Nucleus accumbens (tissue), 56 donors: ENCODE data around the gene KIF3A.
"Not testable (repeated sequence)": the region's sequence is repeated elsewhere in the genome, so short reads cannot be mapped to it uniquely, and the experiment has no call there.

Experiments used
- DNase-seq, 56 donors: peaks; one replicate each; lab custom pipeline; 2025; lab: John Stamatoyannopoulos, UW

Gene KIF3A

DNA sequence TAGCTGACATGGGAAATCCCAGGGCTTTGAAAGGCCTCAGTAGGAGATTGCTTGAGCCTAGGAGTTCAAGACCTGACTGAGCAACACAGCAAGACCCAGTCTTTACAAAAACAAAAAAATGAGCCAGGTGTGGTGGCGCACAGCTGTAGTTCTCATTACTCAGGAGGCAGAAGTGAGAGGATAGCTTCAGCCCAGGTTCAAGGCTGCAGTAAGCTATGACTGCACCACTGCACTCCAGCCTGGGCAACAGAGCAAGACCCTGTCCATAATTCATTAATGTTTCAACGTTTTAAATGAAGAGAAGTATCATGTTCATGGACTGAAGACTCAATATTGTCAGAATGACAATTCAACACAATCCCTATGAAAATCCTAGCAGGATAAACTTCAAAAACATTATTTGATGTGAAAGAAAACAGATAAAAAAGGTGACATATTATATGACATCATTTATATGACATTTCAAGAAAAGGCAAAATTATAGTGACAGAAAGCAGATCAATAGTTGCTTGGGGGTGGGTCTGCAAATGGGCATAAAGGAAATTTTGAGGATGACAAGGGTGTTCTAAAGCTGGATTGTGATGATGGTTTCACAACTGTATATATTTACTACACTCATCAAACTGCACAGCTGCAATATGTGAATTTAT is 3.7 kb downstream of the KIF3A start:
- DNase-seq: no peak

DNA sequence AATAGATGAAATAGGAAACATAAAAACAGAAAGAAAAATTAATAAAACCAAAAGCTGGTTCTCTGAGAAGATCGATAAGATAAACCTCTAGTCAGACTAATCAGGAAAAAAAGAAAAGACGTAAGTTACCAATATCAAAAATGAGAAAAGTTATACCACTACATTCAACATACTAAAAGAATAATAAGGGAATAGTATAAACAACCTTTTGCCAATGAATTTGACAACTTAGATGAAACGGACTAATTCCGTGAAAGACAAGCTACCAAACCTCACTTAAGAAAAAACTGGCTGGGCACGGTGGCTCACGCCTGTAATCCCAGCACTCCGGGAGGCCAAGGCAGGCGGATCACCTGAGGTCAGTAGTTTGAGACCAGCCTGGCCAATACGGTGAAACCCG is 7.5 kb downstream of the KIF3A start:
- DNase-seq: no peak

DNA sequence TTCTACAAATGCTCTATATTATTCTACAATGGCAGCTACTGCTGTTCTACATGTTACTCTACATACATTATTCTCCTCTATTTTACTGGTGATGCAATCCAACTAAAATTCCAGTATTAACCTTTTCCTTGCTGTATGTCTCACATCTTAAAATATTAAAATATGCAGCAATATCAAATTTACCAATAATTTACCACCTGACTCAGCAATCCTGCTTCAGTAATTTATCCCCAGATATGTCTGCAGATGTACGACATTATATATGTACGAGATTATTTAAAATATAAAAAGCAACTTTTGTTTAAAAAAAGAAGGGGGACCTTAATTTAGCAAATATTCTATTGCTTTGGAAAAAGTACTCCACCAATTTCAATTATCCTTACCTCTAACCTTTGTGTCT is 11.6 kb downstream of the KIF3A start:
- DNase-seq: no peak

DNA sequence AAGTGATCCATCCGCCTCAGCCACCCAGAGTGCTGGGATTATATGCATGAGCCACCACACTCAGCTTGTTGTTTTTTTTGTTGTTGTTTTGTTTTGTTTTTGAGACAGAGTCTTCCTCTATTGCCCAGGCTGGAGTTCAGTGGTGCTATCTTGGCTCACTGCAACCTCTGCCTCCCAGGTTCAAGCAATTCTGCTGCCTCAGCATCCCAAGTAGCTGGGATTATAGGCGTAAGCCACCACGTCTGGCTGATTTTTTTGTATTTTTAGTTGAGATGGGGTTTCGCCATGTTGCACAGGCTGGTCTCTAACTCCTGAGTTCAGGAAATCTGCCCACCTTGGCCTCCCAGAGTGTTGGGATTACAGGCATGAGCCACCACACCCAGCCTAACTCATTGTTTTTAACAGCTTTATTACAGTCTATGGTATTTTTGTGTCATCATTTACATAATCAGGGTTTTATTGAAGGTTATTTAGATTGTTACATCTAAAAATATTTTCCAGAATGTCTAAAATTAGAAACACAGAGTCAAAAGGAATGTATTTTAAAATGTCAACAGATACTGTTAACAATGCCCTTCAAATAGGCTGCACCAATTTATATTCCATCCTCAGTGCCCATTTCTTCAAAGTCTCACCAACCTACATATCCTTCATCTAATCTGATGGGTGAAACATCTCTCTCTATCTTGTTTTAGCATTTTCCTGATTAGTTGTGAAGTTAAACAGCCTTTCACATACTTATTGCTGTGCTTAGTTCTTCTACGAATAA is 18.6 kb downstream of the KIF3A start:
- no peak for DNase-seq

DNA sequence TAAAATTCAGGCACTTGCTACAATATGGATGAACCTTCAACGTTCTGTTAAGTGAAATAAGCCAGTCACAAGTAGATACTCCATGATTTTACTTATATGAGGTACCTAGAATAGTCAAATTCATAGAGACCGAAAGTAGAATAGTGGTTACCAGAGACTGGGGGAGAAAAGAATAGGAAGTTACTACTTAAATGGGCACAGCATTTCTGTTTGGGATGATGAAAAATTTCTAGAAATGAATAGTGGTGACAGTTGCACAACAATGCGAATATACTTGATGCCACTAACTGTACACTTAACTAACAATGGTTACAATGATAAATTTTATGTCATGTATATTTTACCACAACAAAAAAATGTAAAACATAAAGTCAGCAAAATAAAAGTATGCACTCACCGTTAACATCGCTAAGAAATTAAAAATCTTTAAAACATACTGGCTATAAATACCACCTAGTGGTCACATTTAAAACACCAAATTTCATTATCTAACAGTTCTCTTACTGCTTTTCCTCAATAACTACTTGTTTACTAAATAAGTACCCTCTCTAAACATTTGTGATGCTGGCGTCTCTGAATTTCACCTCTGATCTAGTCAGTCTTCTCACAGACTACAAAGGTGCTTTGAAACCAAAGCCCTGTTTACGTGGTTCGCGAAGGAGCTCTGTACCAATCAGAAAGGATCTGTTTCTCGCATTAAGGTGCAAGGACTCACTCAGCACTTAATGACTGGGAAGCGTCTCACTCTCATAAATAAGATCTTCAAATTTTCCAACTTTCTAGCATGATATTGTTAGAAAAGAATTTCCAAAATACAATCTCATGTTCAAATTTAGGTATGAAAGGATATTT is 22.7 kb downstream of the KIF3A start:
- no peak for DNase-seq

DNA sequence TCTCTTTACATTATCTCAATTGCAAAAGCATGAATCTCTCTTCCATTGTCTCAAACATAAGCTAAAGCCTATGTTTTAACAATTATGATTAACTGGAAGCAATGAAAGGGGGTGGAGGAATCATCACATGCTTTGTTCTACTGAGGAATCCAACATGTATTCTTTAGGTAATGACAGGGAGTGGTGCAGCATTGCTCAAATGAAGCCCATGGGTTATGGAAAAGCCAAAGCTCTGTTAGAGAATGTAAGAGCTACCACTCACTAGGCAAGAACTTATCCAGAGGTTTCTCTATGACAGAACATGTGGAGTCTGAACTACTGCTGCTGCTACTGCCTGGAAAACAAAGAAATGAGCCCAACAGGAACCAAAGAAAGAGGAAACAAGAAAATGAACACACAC is 28.7 kb downstream of the KIF3A start:
- DNase-seq: no peak

DNA sequence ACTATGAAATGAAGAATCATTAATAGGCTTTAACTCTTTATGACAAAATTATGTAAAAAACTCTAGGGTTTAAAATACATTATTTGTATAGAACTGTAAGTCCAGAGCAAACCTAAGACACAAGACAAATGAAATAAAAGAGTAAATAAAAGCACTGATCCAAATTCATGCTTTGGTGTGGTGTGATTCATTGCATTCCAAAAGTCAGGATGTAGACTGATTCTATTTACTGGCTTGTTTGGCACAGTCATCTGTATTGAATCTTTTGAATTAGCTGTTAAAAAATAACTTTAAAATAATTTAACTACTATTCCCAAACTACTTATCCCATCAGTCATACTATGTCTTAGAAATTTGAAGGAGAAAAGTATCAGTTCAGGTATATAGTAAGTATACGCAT is 32.5 kb downstream of the KIF3A start:
- DNase-seq: no peak

DNA sequence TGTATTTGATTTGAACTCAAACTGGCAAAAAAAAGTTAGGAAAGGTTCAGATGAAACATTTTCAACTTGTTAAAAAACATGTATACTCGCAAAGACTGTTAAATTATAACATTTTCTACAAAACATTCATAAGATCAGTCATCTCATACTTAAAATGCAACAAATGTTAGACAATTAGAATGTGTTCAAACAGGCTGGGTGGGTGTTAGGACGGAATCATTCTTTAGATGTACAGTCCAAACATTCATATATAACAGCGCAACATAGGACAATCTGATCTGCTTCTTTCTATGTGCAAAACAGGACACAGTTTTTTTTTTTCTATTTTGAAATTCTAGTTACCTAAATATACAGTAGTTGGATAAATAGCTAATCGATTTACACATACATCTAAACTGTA is 41.4 kb downstream of the KIF3A start:
- DNase-seq: no peak

DNA sequence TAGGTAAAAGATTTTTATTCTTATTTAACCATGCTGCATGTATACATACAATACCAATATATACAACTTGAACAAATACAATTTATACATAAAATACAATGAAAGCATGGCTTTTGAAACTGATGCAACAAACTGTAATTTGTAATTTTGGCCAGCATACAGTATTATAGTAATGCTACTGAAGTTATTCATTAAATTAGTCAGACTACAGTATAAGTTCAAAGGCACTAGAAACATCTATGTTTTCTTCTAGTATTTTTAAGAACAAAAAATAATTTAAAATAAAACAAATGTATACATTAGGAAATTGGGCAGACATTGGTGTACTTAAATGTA is 44.7 kb downstream of the KIF3A start:
- no peak for DNase-seq

DNA sequence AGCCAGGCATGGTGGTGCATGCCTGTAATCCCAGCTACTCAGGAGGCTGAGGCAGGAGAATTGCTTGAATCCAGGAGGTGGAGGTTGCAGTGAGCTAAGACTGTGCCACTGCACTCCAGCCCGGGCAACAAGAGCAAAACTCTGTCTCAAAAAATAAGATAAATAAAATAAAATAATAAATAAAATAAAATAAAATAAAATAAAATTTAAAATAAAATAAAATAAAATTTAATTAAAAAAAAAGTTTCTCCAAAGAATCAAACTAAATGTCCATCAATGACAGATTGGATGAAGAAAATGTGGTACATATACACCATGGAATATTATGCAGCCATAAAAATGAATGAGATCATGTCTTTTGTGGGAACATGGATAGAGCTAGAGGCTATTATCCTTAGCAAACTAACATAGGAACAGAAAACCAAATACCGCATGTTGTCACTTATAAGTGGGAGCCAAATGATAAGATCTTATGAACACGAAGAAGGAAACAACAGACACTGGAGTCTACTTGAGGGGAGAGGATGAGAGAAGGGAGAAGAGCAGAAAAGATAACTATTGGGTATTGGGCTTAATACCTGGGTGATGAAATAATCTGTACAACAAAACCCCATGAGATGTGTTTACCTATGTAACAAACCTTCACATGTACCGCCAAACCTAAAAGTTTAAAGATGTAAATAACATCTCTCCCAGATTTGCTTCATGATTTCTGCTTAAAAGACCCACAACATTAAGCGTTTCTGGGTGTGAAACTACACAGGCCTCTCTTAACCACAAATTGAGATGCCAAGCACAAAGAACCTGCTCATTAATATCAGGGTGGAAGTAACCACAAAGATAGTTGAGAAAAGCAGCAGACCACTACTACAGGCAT is 45.4 kb downstream of the KIF3A start:
- not testable (repeated sequence) for DNase-seq

DNA sequence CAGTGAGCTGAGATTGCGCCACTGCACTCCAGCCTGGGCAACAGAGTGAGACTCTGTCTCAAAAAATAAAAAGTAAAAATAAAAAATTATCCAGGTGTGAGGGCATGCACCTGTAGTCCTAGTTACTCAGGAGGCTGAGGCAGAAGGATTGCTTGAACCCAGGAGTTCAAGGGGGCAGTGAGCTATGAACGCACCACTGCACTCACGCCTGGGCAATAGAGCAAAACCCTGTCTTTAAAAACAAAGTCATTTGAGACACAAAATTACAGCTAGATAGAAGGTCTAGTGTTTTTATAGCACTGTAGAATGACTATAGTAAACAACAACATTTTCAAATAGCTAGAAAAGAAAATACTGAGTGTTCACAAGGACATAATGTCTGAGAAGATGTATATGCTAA is 47.2 kb downstream of the KIF3A start:
- no peak for DNase-seq

DNA sequence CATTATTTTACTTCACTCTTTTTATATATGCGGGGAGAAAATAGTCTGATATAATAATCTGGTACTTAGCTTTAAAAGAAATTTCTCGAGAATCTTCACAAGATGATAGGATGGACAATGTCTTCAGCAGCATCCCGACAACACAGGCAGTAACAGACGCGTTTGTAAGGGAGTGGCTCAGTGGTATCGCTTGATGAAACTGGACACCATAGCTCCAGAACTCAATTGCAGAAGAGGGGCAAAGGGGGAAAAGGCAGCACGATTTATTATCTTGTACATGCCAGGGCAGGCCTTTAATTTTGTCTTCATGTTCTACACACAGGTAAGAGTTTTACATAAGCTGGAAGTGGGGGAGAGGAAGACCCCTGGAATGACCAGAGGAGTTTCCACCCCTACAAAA is 47.8 kb downstream of the KIF3A start:
- no peak for DNase-seq

DNA sequence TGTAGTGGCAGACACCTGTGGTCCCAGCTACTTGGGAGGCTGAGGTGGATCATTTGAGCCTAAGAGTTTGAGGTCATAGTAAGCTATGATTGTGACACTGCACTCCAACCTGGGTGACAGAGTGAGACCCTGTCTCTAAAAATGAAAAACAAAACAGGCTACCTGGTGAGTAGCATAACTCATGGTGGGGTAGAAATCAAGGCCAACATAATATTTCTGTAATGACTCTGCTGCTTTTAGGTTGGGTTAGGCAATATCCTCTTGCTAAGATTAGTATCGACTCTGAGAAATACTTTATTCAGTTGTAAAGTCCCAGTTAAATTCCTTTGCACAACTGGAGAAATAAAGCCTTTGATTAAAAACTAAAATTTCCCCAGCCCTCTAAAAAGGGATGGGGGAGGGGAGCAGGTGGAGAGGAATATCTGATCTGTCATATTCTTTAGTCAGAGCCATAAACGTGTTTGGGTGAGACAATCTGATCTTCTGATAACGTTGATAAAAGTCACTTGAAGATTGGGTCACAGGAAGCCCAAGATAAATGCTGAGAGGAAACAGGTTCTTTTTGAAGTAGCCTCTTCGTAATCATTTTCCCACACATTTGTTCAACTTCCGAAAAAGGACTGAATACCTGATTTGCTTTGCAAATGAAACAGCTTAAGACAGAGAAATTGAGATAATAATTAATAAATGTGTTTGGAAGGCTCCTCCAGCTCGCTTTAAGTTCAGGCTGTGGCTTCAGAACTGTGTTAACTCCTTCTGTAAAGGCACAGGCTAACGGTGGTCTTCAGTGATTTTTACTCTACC is 48.6 kb downstream of the KIF3A start:
- no peak for DNase-seq

DNA sequence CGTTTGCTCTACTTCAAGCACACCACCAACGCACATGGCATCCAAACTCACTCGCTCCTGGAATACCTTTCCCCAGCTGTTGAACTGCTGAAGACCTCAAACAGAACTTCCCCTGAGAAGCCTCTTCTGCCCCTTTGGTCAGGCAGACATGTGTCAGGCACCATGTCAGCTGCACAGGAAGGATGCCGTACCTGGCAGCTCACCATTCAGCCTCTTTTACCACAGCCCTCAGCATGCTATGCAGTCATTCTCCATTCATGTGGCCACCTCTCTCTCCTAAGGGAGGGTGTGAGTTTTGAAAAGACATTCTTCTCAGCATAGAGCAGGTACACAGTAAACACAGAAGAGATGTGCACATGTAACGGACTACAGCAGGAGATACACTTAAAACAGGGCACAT is 49.4 kb downstream of the KIF3A start:
- no peak for DNase-seq

DNA sequence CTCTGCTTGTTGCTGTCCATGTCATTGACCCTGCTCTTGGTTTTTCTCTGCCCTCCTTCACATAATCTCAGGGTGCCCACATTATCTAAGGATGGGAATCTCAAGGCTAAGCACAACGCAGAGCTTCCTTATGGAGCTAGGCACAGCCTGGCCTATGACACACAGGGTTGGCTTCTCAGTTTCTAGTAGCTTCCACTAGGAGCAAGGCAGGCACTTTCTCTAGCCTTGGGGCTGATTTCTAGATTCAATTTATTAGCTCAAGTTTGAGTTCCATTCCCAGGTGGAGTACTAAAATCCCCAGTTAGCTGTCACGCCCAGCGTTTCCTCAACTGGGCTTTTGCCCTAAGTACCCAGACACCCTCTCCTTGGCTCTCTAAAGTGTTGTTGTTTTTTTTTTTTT is 51.2 kb downstream of the KIF3A start:
- DNase-seq: no peak

DNA sequence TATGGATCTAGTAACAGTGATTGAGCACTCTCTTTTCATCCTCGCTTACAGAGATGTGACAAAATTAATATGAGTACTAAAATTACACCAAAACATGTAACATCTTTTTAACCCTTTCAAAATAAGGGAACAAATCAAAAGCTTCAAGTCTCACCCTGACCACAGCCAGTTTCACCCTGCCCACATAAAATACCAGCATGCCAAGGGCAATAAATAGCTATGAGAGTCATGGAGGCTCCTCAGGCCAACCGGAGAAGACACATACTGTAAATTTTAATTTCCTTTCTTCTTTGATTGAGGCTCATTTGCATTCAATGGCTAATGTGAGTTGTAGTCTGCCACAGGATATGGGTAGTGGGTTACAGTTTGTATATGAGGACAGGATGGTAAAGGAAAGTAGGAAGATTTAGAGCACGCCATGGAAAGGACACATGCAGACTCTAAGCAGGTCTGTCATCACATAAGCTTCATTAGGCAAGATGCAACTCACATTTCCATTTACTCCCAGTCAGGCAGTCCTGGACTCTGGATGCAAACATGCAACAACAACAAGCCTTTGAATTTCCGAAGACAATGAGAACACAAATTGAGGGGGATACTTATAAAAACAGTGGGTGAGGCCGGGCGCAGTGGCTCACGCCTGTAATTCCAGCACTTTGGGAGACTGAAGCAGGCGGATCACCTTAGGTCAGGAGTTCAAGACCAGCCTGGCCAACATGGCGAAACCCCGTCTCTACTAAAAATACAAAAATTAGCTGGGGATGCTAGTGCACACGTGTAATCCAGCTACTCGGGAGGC is 52.2 kb downstream of the KIF3A start:
- DNase-seq: no peak

DNA sequence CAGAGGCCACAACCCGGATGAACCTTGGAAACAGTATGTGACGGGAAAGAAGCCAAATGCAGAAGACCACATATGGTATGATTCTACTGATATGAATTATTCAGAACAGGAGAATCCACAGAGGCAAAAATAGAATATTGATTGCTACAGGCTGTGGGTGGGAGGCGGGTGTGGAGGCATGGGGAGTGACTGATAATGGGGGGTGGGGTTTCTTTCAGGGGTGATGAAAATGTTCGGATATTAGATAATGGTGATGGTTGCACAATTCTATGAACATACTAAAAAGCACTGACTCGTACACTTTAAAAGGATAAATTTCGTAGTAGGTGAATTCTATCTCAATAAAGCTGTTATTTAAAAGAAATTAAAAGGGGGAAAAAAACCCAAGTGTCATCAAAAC is 52.9 kb downstream of the KIF3A start:
- DNase-seq: peak in 12 of 56 donors; percentile 8 to 58 (median 32)

DNA sequence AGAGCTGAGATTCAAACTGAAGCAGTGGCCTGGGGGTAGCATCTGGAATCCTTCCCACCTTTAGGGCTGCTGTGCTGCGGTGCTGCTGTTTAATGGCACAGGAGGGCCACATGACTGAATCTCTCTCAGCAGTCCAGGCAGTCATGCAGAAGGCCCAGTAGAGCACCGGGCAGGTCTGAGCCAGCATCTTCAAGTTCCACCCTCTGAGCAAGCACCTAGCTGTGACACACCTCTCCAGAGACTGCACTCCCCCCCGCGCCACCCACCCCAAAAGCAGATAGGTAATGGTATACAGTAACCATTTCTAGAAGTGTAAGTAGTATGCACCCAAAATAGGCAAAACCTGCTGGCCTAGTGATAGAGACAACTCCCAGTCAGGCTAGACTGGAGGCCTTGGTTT is 55.4 kb downstream of the KIF3A start:
- DNase-seq: no peak

DNA sequence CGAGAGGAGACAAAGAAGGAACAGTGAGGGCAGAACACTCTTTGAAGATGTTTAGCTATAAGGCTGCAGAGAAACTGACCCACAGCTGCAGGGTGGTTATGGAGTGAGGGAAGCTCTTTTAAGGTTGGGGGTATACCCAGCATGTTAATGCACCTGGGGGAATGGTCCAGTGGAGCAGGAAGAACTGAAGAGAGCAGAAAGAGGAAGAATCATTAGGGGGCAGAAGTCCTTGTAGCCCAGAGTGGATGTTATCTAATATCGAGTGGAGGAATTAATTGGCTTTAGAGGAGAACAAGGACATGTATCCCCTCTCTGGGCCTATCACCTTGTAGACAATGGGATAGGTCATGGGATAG is 55.9 kb downstream of the KIF3A start:
- DNase-seq: no peak
